ENCODE measurements around the gene RANBP9. TPM values are rescaled to one million over a fixed set of nuclear protein-coding genes. Genes with fewer than 3 reads are reported as not detected.

Gene RANBP9
- total RNA-seq, 1 experiment from 2014 or later, result 38.2 TPM

GRCh38 chr6:13591205-13591921 is 120.3 kb downstream of the RANBP9 start:
- no peaks in the 10 kb centered on the region for H3K9me3 Mint-ChIP-seq (ENCODE audit: unreplicated experiment)
- TF ChIP-seq, protein P1, sequence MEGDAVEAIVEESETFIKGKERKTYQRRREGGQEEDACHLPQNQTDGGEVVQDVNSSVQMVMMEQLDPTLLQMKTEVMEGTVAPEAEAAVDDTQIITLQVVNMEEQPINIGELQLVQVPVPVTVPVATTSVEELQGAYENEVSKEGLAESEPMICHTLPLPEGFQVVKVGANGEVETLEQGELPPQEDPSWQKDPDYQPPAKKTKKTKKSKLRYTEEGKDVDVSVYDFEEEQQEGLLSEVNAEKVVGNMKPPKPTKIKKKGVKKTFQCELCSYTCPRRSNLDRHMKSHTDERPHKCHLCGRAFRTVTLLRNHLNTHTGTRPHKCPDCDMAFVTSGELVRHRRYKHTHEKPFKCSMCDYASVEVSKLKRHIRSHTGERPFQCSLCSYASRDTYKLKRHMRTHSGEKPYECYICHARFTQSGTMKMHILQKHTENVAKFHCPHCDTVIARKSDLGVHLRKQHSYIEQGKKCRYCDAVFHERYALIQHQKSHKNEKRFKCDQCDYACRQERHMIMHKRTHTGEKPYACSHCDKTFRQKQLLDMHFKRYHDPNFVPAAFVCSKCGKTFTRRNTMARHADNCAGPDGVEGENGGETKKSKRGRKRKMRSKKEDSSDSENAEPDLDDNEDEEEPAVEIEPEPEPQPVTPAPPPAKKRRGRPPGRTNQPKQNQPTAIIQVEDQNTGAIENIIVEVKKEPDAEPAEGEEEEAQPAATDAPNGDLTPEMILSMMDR (IDR thresholded peaks at IDR 0.05; ENCODE audit: insufficient read depth in 1 of 2, low read depth in 1 of 2, low read length in 1 of 2, severe bottlenecking in 1 of 2, unreplicated experiment in 1 of 2), result no peak
- Histone ChIP-seq H3K4me1 (no peaks in the 10 kb centered on the region), H3K27me3 (replicated peaks; ENCODE audit: control insufficient read depth, insufficient read depth, low read length) (no peaks in the 10 kb centered on the region), H3K36me3 (ENCODE audit: control insufficient read depth, insufficient read depth, low read length) (no peaks in the 10 kb centered on the region; the same call in 1 of the 2 replicates), H3K9me3 (no peaks in the 10 kb centered on the region), H3K4me3 (ENCODE audit: low read depth, low read length) (no peak overlapping the region)
- no peak for DNase-seq
- CTCF ChIA-PET, result no interaction called here
- BruUV-seq (replicated peaks), result no TSS peak
- POLR2A ChIA-PET, result no interaction called here
- no peak overlapping the region for H3K4me3 Mint-ChIP-seq (ENCODE audit: unreplicated experiment)
- H3K36me3 Mint-ChIP-seq (ENCODE audit: insufficient read depth, unreplicated experiment), result no peaks in the 10 kb centered on the region
- H3K27me3 Mint-ChIP-seq (ENCODE audit: insufficient read depth, unreplicated experiment), result no peaks in the 10 kb centered on the region
- H3K27ac Mint-ChIP-seq (ENCODE audit: unreplicated experiment), result no peak overlapping the region
- intact Hi-C loops (cut with micrococcal nuclease; ENCODE audit: unreplicated experiment), result no loop called here
- H3K4me1 Mint-ChIP-seq (ENCODE audit: low read depth, unreplicated experiment), result no peaks in the 10 kb centered on the region

- BruUV-seq (replicated peaks), result no TSS peak
- CTCF ChIA-PET, result no interaction called here
- Mint-ChIP-seq H3K36me3 (ENCODE audit: insufficient read depth, unreplicated experiment) (no peaks in the 10 kb centered on the region), H3K9me3 (ENCODE audit: unreplicated experiment) (no peaks in the 10 kb centered on the region), H3K4me3 (ENCODE audit: unreplicated experiment) (no peak overlapping the region), H3K4me1 (ENCODE audit: low read depth, unreplicated experiment) (no peaks in the 10 kb centered on the region), H3K27me3 (ENCODE audit: insufficient read depth, unreplicated experiment) (no peaks in the 10 kb centered on the region), H3K27ac (ENCODE audit: unreplicated experiment) (no peak overlapping the region)
- POLR2A ChIA-PET, result no interaction called here
- no peaks in the 10 kb centered on the region; the same call in 1 of the 2 replicates for H3K36me3 ChIP-seq (ENCODE audit: control insufficient read depth, insufficient read depth, low read length)
- TF ChIP-seq, protein P1 (IDR thresholded peaks at IDR 0.05; ENCODE audit: insufficient read depth in 1 of 2, low read depth in 1 of 2, low read length in 1 of 2, severe bottlenecking in 1 of 2, unreplicated experiment in 1 of 2), result no peak
- H3K4me1 ChIP-seq, result no peaks in the 10 kb centered on the region
- no peak overlapping the region for H3K4me3 ChIP-seq (ENCODE audit: low read depth, low read length)
- H3K9me3 ChIP-seq, result no peaks in the 10 kb centered on the region
- no peaks in the 10 kb centered on the region for H3K27me3 ChIP-seq (replicated peaks; ENCODE audit: control insufficient read depth, insufficient read depth, low read length)
- intact Hi-C loops (cut with micrococcal nuclease; ENCODE audit: unreplicated experiment), result no loop called here
- no peak for DNase-seq
These were observed 121.0 kb downstream of the RANBP9 start for GRCh38 chr6:13590574-13591153.

DNA sequence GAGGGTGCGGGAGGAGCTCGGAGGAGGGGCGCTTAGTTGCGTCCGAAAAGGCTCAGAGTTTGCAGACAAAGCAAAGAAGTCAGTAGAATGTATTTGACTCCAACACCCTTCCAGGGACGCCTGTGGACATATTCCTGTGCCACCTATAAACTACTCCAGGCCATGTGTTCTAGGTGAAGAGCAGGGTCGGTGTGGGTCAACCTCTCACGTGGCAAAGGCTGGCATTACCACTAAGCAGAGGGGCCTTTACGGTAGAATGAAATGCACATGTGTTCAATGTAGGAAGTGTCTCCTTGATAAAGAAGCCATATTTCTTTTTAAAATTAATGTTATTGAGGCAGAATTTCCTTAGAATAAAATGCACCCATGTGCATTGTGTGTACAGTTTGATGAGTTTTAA is 121.8 kb downstream of the RANBP9 start:
- H3K9me3 ChIP-seq, result no peaks in the 10 kb centered on the region
- H3K4me3 Mint-ChIP-seq (ENCODE audit: unreplicated experiment), result no peak overlapping the region
- no TSS peak for BruUV-seq (replicated peaks)
- no peaks in the 10 kb centered on the region for H3K27me3 Mint-ChIP-seq (ENCODE audit: insufficient read depth, unreplicated experiment)
- intact Hi-C loops (cut with micrococcal nuclease; ENCODE audit: unreplicated experiment), result no loop called here
- ChIA-PET CTCF (interaction anchor here (0.5 kb wide), 1 partner anchor 25 kb away, joined by 4 read pairs; no protein-coding TSS in a partner anchor), POLR2A (no interaction called here)
- H3K4me3 ChIP-seq (ENCODE audit: low read depth, low read length), result no peak overlapping the region
- no peaks in the 10 kb centered on the region; the same call in 1 of the 2 replicates for H3K36me3 ChIP-seq (ENCODE audit: control insufficient read depth, insufficient read depth, low read length)
- H3K9me3 Mint-ChIP-seq (ENCODE audit: unreplicated experiment), result no peaks in the 10 kb centered on the region
- TF ChIP-seq, protein P1 (IDR thresholded peaks at IDR 0.05; ENCODE audit: insufficient read depth in 1 of 2, low read depth in 1 of 2, low read length in 1 of 2, severe bottlenecking in 1 of 2, unreplicated experiment in 1 of 2), result no peak
- no peak for DNase-seq
- no peak overlapping the region for H3K27ac Mint-ChIP-seq (ENCODE audit: unreplicated experiment)
- no peaks in the 10 kb centered on the region for H3K4me1 Mint-ChIP-seq (ENCODE audit: low read depth, unreplicated experiment)
- no peaks in the 10 kb centered on the region for H3K27me3 ChIP-seq (replicated peaks; ENCODE audit: control insufficient read depth, insufficient read depth, low read length)
- peaks cover 7% of the 10 kb centered on the region for H3K36me3 Mint-ChIP-seq (ENCODE audit: insufficient read depth, unreplicated experiment)
- H3K4me1 ChIP-seq, result no peaks in the 10 kb centered on the region
